ENCODE results near the gene PON2. TPM values are rescaled to one million over a fixed set of nuclear protein-coding genes. Genes with fewer than 3 reads are reported as not detected.
A peak's percentile ranks its signal among the peaks of the same experiment; 100 is the strongest.
"Not testable (repeated sequence)": the region's sequence is repeated elsewhere in the genome, so short reads cannot be mapped to it uniquely, and the experiment has no call there.

Gene PON2
- polyA plus RNA-seq, 1 experiment, result 110 TPM

DNA sequence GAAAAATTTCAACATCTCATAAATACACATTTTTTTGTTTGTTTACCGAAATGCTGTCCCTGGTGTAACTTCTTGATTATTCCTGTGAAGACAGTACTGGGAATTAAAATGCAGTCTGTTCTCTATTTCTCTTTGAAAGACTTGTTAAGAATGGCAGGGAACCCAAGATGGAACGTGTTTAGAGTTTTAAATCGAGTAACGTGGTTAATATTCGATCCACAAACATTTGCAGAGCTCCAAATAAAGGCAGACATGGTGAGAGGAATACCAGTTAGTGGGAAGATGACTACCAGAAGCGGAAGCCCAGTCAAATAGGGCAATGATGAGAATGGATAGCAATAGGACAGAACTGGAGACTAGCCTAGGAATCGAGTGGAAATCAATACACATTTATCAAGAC lies 45.3 kb downstream of the PON2 start:
- ChIA-PET POLR2A (no interaction called here), CTCF (no interaction called here)
- DNase-seq (ENCODE audit: low read depth, low spot score), result no peak

DNA sequence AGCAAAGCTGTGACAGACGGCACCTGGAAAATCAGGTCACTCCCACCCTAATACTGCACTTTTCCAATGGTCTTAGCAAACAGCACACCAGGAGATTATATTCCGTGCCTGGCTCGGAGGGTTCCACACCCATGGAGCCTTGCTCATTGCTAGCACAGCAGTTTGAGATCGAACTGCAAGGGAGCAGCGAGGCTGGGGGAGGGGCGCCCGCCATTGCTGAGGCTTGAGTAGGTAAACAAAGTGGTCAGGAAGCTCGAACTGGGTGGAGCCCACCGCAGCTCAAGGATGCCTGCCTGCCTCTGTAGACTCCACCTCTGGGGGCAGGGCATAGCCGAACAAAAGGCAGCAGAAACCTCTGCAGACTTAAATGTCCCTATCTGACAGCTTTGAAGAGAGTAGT lies 55.4 kb downstream of the PON2 start:
- CTCF ChIA-PET; H3K27me3 ChIP-seq (ENCODE audit: control insufficient read depth, insufficient read depth, low read length); H3K27ac ChIP-seq (ENCODE audit: low read depth, low read length); H3K9me3 ChIP-seq (ENCODE audit: control insufficient read depth, insufficient read depth, low read length); DNase-seq (ENCODE audit: low read depth, low spot score); POLR2A ChIA-PET; H3K4me3 ChIP-seq (ENCODE audit: low read depth, low read length): not testable (repeated sequence)

More for the DNA sequence above, 45.3 kb downstream of the PON2 start:
- Histone ChIP-seq H3K4me3 (ENCODE audit: low read depth, low read length) (no peak overlapping the region), H3K9me3 (ENCODE audit: control insufficient read depth, insufficient read depth, low read length) (no peaks in the 10 kb centered on the region), H3K27ac (ENCODE audit: low read depth, low read length) (no peak overlapping the region), H3K27me3 (ENCODE audit: control insufficient read depth, insufficient read depth, low read length) (peaks cover 2% of the 10 kb centered on the region)
- TF ChIP-seq, protein P1, sequence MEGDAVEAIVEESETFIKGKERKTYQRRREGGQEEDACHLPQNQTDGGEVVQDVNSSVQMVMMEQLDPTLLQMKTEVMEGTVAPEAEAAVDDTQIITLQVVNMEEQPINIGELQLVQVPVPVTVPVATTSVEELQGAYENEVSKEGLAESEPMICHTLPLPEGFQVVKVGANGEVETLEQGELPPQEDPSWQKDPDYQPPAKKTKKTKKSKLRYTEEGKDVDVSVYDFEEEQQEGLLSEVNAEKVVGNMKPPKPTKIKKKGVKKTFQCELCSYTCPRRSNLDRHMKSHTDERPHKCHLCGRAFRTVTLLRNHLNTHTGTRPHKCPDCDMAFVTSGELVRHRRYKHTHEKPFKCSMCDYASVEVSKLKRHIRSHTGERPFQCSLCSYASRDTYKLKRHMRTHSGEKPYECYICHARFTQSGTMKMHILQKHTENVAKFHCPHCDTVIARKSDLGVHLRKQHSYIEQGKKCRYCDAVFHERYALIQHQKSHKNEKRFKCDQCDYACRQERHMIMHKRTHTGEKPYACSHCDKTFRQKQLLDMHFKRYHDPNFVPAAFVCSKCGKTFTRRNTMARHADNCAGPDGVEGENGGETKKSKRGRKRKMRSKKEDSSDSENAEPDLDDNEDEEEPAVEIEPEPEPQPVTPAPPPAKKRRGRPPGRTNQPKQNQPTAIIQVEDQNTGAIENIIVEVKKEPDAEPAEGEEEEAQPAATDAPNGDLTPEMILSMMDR (IDR thresholded peaks at IDR 0.05; ENCODE audit: low read depth, low read length), result no peak

DNA sequence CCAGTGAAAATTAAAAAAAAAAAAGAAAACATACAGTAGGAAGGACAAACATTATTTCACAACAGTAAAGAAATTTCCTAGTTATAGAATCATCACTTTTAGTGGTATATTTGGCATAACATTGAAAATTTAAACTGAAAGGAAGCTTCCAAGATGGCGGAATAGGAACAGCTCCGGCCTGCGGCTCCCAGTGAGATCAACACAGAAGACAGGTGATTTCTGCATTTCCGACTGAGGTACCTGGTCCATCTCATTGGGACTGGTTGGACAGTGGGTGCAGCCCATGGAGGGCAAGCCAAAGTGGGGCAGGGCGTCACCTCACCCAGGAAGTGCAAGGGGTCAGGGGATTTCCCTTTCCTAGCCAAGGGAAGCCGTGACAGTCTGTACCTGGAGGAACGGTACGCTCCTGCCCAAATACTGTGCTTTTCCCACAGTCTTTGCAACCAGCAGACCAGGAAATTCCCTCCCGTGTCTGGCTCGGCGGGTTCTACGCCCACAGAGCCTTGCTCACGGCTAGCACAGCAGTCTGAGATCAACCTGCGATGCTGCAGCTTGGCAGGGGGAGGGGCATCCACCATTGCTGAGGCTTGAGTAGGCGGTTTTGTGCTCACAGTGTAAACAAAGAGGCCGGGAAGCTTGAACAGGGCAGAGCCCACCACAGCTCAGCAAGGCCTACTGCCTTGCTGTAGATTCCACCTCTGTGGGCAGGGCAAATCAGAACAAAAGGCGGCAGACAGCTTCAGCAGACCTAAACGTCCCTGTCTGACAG lies 58.0 kb downstream of the PON2 start:
- ChIA-PET POLR2A (no interaction called here), CTCF (no interaction called here)
- TF ChIP-seq, protein P1 (IDR thresholded peaks at IDR 0.05; ENCODE audit: low read depth, low read length), result no peak
- DNase-seq (ENCODE audit: low read depth, low spot score), result no peak
- no peak overlapping the region for H3K4me3 ChIP-seq (ENCODE audit: low read depth, low read length)
- H3K27me3 ChIP-seq (ENCODE audit: control insufficient read depth, insufficient read depth, low read length), result no peaks in the 10 kb centered on the region
- H3K9me3 ChIP-seq (ENCODE audit: control insufficient read depth, insufficient read depth, low read length), result no peaks in the 10 kb centered on the region; the same call in 1 of the 2 replicates
- no peak overlapping the region for H3K27ac ChIP-seq (ENCODE audit: low read depth, low read length)

DNA sequence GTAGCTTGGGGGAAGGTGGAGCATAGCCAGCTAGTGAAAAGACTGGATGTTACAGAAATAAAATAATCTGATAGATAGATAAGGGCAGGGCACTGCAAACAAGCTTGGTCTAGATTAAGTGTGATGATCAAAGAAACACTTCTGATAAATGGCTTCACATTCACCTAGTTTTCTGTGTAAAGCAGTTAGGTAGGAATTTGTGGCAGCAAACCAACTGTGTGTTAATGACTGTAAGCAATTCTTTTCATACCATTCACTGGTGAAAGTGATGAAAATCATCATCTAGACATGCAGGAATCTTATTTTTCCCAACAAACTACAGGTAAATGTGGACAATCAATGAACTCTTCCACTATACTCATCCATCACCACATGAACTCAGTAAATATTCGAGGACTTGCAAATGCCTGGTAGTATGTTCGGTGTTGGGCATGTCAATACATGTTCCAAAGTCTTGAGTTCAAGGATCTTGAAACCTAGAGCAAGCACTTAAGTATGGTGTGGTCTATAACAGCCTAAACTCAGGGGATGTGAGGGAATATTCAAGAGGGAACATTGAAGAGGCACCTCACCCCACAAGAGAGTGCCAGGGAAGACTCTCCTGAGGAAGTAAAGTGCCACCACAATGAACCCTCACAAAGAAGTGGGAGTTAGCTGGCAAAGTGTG lies 59.1 kb downstream of the PON2 start:
- no peak for DNase-seq (ENCODE audit: low read depth, low spot score)
- Histone ChIP-seq H3K27me3 (ENCODE audit: control insufficient read depth, insufficient read depth, low read length) (no peaks in the 10 kb centered on the region), H3K9me3 (ENCODE audit: control insufficient read depth, insufficient read depth, low read length) (no peaks in the 10 kb centered on the region; the same call in 1 of the 2 replicates), H3K27ac (ENCODE audit: low read depth, low read length) (no peak overlapping the region), H3K4me3 (ENCODE audit: low read depth, low read length) (no peak overlapping the region)
- TF ChIP-seq, protein P1 (IDR thresholded peaks at IDR 0.05; ENCODE audit: low read depth, low read length), result no peak
- ChIA-PET POLR2A (no interaction called here), CTCF (no interaction called here)

DNA sequence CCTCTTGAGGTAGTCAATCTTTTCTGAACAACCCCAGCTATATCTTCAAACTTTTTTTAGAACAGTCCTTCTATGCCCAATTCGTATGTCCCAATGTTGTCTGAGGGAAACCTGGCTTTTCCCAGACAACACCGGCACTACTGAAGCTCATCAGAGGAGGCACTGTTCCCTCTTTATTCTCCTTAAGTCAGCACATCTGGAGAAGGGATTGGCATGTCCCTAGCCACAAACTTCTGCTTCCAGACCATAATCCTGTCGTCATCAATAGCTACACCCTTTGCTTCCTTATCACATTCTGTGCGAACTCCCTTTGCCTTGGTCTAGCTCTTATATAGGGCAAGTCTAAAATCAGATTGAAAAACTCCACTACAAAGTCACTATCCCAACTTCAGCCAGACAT lies 61.5 kb downstream of the PON2 start:
- Histone ChIP-seq H3K27ac (ENCODE audit: low read depth, low read length) (no peak overlapping the region), H3K27me3 (ENCODE audit: control insufficient read depth, insufficient read depth, low read length) (no peaks in the 10 kb centered on the region), H3K9me3 (ENCODE audit: control insufficient read depth, insufficient read depth, low read length) (no peaks in the 10 kb centered on the region), H3K4me3 (ENCODE audit: low read depth, low read length) (no peak overlapping the region)
- TF ChIP-seq, protein P1 (IDR thresholded peaks at IDR 0.05; ENCODE audit: low read depth, low read length), result 0 out of 2 replicates have a peak, but pooled peaks have one; percentile 4
- CTCF ChIA-PET, result no interaction called here
- POLR2A ChIA-PET, result no interaction called here
- no peak for DNase-seq (ENCODE audit: low read depth, low spot score)
